PC-3 (cell line): ENCODE data around the gene STX12. TPM values are rescaled to one million over a fixed set of nuclear protein-coding genes. Genes with fewer than 3 reads are reported as not detected.

Experiments used
- ATAC-seq: fragments of 200-7000 bp; cut with Tn5 transposase; 2 replicates; pipeline ENCODE4 v1.9.1; 2020; ENCODE audit warnings: mild to moderate bottlenecking, moderate library complexity
- BruUV-seq: library from RNA; stranded (reverse); fragments of 400-500 nt; replicated peaks from 2 replicates; lab custom pipeline; 2021; lab: Mats Ljungman, UMichigan
- CTCF ChIA-PET: fragments of 300-600 bp; sonication (Branson Sonifier 250); formaldehyde crosslinking; loops from one replicate; lab custom pipeline; 2022; ENCODE audit warnings: antibody characterized with exemption; lab: Charles Lee
- POLR2A ChIA-PET: fragments of 300-600 bp; sonication (Branson Sonifier 250); formaldehyde crosslinking; loops from one replicate; lab custom pipeline; 2022; ENCODE audit warnings: antibody characterized with exemption; ENCODE audit not compliant: unreplicated experiment; lab: Charles Lee
- DNase-seq: peaks from one replicate; pipeline ENCODE4 v3.0.0-alpha.2; 2015
- H2AFZ ChIP-seq: fragments of 300-600 bp; sonication (generic); 2 replicates; pipeline ENCODE4 v1.6.0; 2016; ENCODE audit warnings: antibody characterized with exemption, low read length
- H3F3A ChIP-seq: fragments of 300-600 bp; sonication (generic); one replicate; pipeline ENCODE4 v1.6.0; 2017; ENCODE audit warnings: antibody characterized with exemption, low read length, control low read depth, mild to moderate bottlenecking; ENCODE audit not compliant: unreplicated experiment
- H3K27ac ChIP-seq: fragments of 300-600 bp; sonication (generic); 2 replicates; pipeline ENCODE4 v1.5.1; 2016; ENCODE audit warnings: mild to moderate bottlenecking, low read length
- H3K27me3 ChIP-seq: fragments of 300-600 bp; sonication (generic); 2 replicates; pipeline ENCODE4 v1.6.1; 2016; ENCODE audit warnings: low read length, mixed read lengths
- H3K36me3 ChIP-seq: fragments of 300-600 bp; sonication (generic); 2 replicates; pipeline ENCODE4 v1.6.1; 2016; ENCODE audit warnings: low read depth, mixed run types, low read length, mixed read lengths
- H3K4me1 ChIP-seq: fragments of 300-600 bp; sonication (generic); 2 replicates; pipeline ENCODE4 v1.5.1; 2016; ENCODE audit warnings: low read length; ENCODE audit not compliant: insufficient read depth
- H3K4me2 ChIP-seq: fragments of 300-600 bp; sonication (generic); 2 replicates; pipeline ENCODE4 v1.6.0; 2016; ENCODE audit warnings: low read length
- H3K4me3 ChIP-seq: fragments of 300-600 bp; sonication (generic); 2 replicates; pipeline ENCODE4 v1.5.1; 2016; ENCODE audit warnings: mild to moderate bottlenecking, low read length, mixed read lengths
- H3K79me2 ChIP-seq: fragments of 300-600 bp; sonication (generic); 2 replicates; pipeline ENCODE4 v1.6.1; 2017; ENCODE audit warnings: low read length, mixed read lengths
- H3K9ac ChIP-seq: fragments of 300-600 bp; sonication (generic); 2 replicates; pipeline ENCODE4 v1.6.0; 2016; ENCODE audit warnings: mild to moderate bottlenecking, low read length
- H3K9me2 ChIP-seq: fragments of 300-600 bp; sonication (generic); replicated peaks from 2 replicates; pipeline ENCODE4 v1.6.1; 2016; ENCODE audit warnings: mixed run types, low read length, mixed read lengths
- H3K9me3 ChIP-seq: fragments of 300-600 bp; sonication (generic); 2 replicates; pipeline ENCODE4 v1.6.1; 2016; ENCODE audit warnings: low read length, mixed read lengths
- H4K20me1 ChIP-seq: fragments of 300-600 bp; sonication (generic); 2 replicates; pipeline ENCODE4 v1.6.1; 2016; ENCODE audit warnings: low read length, mixed read lengths
- EZH2 ChIP-seq: fragments of 300-600 bp; sonication (generic); IDR thresholded peaks from one replicate; pipeline ENCODE4 v1.6.1; 2017; ENCODE audit warnings: antibody characterized with exemption, mild to moderate bottlenecking, low read length; ENCODE audit not compliant: unreplicated experiment
- EZH2phosphoT487 ChIP-seq: fragments of 300-600 bp; sonication (generic); IDR thresholded peaks from 2 replicates; pipeline ENCODE4 v1.6.1; 2018; ENCODE audit warnings: mild to moderate bottlenecking, antibody characterized with exemption, low read length, borderline replicate concordance
- intact Hi-C: fragments of 100-400 bp; cut with micrococcal nuclease; formaldehyde crosslinking; loops from 2 replicates; pipeline ENCODE4 v1.9.0; 2023
- total RNA-seq: library from RNA; depleted of rRNA; stranded (reverse); fragments of >200 nt; gene quantifications from 2 replicates; pipeline ENCODE4 v1.2.3, GENCODE V29; 2014
- TF ChIP-seq, protein P1 (sequence below): fragments of 300-600 bp; sonication (generic); conservative IDR thresholded peaks from 2 replicates; pipeline ENCODE4 v1.5.1; 2017; ENCODE audit warnings: antibody characterized with exemption, low read depth, mild to moderate bottlenecking, low read length

Gene STX12
- total RNA-seq, 1 experiment from 2014 or later: 28.5 TPM

DNA sequence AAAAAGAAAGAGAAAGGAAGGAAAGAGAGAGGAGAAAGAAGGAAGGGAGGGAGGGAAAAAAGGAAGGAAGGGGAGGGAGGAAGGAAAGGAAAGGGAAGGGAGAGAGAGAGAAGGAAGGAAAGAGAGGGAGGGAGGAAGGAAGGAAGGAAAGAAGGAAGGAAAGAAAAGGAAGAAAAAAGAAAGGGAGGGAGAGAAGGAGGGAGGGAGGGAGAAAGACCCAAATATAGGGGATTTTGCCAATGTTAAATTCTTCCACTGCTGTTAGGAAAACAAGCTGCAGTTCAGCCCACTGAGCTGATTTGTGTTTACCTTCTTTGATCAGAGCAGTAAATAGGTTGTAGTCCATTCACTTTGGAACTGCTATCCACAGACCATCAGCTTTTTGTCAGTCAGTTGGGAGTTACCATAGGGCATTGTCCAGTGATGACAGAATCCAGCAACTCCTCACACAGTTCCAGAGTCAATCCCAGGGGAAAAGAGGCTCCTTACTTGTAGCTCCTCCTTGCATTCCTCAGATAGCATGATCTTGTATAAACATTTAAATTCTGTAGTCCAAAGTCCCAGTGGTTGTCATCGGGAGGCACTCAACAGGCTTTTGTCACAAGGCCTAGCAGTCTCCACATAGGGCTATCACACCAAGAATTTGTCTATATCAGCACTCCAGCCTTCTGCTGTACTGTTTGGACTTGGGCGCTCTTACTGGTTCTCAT is 44.1 kb downstream of the STX12 start:
- CTCF ChIA-PET: no interaction called here
- Histone ChIP-seq H3F3A (no peaks in the 10 kb centered on the region), H3K9me2 (no peaks in the 10 kb centered on the region), H3K27ac (no peak overlapping the region), H3K9ac (no peak overlapping the region), H3K4me1 (no peaks in the 10 kb centered on the region), H3K4me3 (no peak overlapping the region), H3K79me2 (no peaks in the 10 kb centered on the region), H4K20me1 (no peaks in the 10 kb centered on the region), H3K4me2 (no peak overlapping the region), H2AFZ (no peak overlapping the region), H3K36me3 (0 out of 2 replicates have a peak, but pooled peaks cover 2% of the 10 kb centered on the region), H3K27me3 (no peaks in the 10 kb centered on the region), H3K9me3 (no peaks in the 10 kb centered on the region)
- no TSS peak for BruUV-seq
- ATAC-seq: no peak
- no peak for DNase-seq
- POLR2A ChIA-PET: no interaction called here
- intact Hi-C loops: no loop called here
- TF ChIP-seq, protein P1, sequence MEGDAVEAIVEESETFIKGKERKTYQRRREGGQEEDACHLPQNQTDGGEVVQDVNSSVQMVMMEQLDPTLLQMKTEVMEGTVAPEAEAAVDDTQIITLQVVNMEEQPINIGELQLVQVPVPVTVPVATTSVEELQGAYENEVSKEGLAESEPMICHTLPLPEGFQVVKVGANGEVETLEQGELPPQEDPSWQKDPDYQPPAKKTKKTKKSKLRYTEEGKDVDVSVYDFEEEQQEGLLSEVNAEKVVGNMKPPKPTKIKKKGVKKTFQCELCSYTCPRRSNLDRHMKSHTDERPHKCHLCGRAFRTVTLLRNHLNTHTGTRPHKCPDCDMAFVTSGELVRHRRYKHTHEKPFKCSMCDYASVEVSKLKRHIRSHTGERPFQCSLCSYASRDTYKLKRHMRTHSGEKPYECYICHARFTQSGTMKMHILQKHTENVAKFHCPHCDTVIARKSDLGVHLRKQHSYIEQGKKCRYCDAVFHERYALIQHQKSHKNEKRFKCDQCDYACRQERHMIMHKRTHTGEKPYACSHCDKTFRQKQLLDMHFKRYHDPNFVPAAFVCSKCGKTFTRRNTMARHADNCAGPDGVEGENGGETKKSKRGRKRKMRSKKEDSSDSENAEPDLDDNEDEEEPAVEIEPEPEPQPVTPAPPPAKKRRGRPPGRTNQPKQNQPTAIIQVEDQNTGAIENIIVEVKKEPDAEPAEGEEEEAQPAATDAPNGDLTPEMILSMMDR: no peak
- TF ChIP-seq EZH2 (no peak), EZH2phosphoT487 (no peak)

- intact Hi-C loops: no loop called here
- no TSS peak for BruUV-seq
- no peak overlapping the region for H3K4me3 ChIP-seq
- H3K27me3 ChIP-seq: no peaks in the 10 kb centered on the region
- H3K79me2 ChIP-seq: no peaks in the 10 kb centered on the region
- H3K9me3 ChIP-seq: no peaks in the 10 kb centered on the region
- no peaks in the 10 kb centered on the region for H4K20me1 ChIP-seq
- H3K9ac ChIP-seq: no peak overlapping the region
- ChIA-PET CTCF (no interaction called here), POLR2A (no interaction called here)
- H3F3A ChIP-seq: no peaks in the 10 kb centered on the region
- no peak overlapping the region for H3K4me2 ChIP-seq
- no peak for DNase-seq
- no peaks in the 10 kb centered on the region for H3K36me3 ChIP-seq
- ATAC-seq: no peak
- H3K9me2 ChIP-seq: no peaks in the 10 kb centered on the region
- no peak overlapping the region for H3K27ac ChIP-seq
- H3K4me1 ChIP-seq: no peaks in the 10 kb centered on the region
- TF ChIP-seq EZH2phosphoT487 (no peak), EZH2 (no peak)
- TF ChIP-seq, protein P1: no peak
- no peak overlapping the region for H2AFZ ChIP-seq
Measured at GRCh38 chr1:27821761-27822315, 48.8 kb downstream of the STX12 start.

GRCh38 chr1:27823784-27824183 is 50.8 kb downstream of the STX12 start:
- Histone ChIP-seq H3K4me2 (no peak overlapping the region), H3F3A (no peaks in the 10 kb centered on the region), H3K4me3 (no peak overlapping the region), H3K9me2 (no peaks in the 10 kb centered on the region), H3K36me3 (no peaks in the 10 kb centered on the region), H3K9me3 (no peaks in the 10 kb centered on the region), H3K4me1 (no peaks in the 10 kb centered on the region), H3K9ac (no peak overlapping the region), H2AFZ (no peak overlapping the region), H3K27me3 (no peaks in the 10 kb centered on the region), H4K20me1 (no peaks in the 10 kb centered on the region), H3K79me2 (no peaks in the 10 kb centered on the region), H3K27ac (no peak overlapping the region)
- TF ChIP-seq EZH2phosphoT487 (no peak), EZH2 (no peak)
- TF ChIP-seq, protein P1: no peak
- ATAC-seq (no peak), DNase-seq (no peak)
- no TSS peak for BruUV-seq
- POLR2A ChIA-PET: no interaction called here
- CTCF ChIA-PET: no interaction called here
- intact Hi-C loops: no loop called here
